ENCODE data around the gene TTC39B.
"Not testable (repeated sequence)": the region's sequence is repeated elsewhere in the genome, so short reads cannot be mapped to it uniquely, and the experiment has no call there.

The TTC39B gene

DNA sequence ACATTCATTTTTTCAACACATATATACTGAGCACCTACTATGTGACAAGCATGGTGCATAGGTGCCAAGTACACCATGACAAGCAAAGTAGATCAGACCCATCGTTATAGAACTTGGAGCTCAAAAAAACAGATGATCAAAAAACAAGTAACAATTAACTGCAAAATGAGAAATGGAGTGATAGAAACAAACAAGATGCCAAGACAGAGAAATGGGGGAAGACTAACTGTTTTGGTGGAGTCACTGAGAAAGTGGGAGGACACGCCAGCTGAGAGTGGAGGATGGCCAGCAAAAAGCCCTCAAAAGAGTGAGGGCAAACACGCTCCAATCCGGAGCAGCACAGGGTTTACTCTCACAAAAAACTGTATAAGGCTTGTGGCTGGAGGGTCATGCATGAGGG, 50.6 kb downstream of the TTC39B start:
- no peak for DNase-seq

DNA sequence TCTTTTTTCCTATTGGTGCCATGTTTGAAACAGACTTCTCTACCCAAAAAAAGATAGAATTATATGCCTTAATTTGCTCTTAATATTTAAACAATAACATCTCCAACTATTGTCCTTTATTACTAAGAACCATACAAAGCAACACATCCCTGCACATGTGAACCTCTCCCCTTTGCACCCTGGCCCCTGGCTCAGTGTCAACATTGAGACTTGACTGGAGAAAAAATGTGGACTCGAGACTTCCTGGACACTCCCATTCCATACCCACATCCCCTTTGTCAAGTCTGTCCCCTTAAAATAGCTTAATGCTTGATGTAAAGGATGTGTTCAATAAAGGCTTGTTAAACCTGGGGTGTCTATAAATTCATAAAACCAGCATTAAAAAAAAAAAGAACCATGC, 53.2 kb downstream of the TTC39B start:
- DNase-seq, result no peak

DNA sequence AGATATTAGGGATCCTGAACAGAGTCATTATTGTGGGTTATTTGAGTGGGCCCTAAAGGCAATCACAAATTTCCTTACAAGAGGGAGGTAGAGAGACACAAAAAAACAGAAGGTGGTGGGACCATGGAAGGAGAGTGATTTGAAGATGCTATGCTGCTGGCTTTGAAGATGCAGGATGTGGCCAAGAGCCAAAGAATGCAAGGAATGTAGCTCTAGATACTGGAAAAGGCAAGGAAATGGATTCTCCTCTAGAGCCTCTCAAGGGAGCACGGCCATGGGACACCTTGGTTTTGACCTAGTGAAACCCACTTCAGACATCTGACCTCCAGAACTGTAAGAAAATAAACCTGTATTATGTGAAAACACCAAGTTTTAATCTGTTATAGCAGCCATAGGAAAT, 53.8 kb downstream of the TTC39B start:
- DNase-seq, result no peak

DNA sequence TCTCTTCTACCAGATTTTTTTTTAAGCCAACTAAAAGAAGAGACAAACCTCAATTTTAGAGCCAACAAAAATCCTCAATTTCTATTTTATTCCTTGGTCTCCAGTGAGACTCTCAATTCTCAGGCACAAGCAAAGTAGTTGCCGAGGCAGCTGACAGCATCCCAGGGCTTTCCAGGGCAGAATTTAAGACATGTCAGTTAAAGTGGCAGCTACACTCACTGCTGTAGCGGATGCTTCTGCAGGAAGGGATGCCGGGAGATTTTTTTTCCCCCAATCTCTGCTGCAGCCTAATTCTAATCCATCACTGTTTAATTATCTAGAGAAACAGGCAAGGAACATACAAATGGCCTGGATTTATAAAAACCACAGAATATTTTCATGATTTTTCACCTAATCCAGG, 57.0 kb downstream of the TTC39B start:
- no peak for DNase-seq

DNA sequence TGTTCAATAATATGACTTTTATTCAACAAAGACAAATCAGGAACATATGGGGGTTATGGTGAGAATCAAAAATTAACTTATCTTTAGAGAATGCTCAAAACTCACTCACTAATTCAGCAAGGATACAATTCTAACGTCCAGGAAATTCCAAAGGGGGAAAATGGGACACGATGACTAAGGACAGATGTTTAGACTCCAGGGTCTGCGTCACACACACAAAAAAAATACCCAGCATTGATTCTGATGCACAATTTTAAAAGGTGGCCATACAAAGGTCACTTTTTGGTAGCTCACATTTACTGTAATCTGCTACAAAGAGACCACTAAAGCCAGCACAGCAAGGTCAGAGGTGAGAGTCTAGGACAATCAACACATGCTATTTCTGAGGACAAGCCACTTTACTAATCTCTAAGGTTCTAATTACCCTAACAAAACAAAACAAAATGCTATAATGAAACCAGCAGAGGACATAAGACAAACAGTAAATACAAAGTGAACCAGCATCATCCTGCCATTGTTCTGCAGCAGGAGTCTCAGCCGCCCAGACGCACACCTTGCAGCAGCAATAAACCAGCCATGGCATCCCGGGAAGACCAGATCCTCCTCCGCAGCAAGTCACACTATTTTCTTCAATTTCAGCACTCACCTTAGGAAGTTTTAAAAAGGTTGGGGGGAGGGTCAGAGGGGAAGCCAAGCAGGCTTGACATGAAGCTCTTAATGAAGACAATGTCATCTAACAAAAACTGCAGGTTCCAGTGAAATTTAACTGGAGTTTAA, 57.8 kb downstream of the TTC39B start:
- no peak for DNase-seq

DNA sequence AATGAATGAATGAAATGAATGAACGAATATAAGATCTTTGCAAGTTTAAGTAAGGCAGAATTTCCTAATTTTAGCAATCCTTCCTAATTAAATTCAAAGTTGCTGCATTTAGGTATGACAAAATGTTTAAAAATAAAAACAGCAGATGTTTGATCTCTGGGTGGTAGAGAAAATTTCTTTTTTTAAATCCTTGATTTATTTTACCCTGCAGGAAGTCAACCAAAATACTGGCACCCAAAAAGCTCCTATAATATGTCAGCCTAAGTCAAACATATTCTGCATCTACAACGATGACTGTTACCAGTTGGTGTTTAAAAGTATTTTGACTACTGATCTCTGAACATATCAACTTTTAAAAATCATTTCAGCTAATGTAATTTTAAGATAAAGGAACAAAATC, 58.4 kb downstream of the TTC39B start:
- DNase-seq, result no peak

DNA sequence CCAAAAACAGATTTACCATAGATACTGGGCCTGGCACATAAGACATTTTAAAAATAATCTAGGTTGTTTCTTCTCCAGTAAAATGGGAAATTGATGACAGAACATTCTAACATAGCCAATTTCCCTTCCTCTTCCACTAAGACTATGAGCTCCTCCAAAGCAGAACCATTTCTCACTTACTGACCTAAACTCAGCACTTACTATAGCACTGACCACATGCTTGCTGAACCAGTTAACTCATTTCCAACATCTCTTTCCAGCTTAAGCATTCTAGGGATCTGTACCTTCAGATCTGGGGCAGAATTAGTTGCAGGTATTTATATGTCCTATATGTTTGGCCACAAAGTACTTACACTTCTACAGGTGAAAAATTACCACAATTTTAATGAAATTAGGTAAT, 58.9 kb downstream of the TTC39B start:
- no peak for DNase-seq

DNA sequence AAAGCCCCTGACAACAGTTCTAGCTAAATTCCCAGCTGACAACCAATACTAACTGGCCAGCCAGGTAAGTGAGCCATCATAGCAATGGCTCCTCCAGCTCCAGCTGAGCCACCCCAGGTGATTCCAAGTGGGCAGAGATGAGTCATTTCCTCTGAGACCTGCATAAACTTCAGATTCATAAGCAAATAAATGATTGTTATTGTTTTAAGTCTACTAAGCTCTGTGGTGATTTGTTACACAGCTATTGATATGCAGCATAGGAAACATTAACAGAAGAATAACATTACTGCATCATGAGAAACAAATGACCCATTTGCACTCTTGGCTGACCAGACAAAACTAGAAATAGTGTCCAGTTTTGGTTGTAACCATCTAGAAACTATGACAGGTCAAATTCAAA, 60.3 kb downstream of the TTC39B start:
- DNase-seq, result no peak

DNA sequence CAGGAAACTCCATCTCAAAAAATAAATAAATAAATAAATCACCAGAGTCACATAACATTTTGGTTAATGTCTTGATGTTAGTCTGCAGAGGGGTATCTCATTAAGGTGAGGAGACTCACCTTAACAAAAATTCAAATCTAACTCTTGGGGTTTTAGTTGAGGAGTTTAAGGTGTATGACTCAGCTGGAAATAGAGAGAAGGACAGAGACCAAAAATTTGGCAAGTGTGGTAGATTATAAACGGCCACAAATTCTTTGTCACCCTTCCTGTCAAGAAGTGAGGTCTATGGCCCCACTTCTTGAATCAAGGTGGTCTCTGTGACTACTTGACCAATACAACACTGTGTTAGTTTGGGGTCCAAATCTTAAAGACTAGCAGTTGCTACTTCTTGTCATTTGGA, 60.8 kb downstream of the TTC39B start:
- DNase-seq, result no peak

DNA sequence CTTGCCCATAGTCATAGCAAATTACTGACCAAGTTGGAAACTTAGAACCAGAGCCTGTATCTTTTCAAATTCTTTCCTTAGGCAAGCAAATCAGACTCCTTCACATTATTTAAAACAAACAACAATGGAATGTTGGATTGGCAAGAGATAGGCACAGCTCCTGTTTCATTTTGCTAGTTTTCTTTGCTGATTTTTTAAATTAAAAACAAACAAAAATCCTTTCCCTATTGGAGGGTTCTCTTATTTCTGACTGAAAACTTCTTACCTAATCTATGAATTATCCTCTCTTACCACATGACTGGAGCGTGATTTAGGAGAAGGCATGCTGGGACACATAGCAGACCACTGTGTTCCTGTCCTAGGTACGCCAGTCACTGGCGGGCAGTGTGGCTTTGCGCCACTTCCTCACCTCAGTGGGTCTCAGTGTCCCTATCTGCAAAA, 63.0 kb downstream of the TTC39B start:
- DNase-seq, result no peak

DNA sequence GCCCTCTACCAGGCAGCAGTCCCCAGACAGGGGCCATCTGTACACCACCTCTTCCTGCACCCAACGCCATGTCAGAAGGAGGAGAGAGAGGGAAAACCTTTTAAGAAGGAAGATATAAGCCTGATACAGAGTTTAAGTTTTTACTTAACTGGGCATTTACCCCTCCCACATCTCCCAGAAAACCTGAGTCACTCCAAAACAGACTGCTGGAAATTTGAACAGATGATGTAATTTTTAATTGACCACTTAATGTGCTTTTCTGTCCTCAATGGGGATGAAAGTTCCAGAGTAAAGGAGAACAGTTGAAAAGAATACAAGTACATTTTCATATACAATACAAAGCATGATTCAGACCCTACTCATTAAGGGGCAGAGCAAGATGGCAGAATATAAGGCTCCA, 63.9 kb downstream of the TTC39B start:
- DNase-seq, result no peak

DNA sequence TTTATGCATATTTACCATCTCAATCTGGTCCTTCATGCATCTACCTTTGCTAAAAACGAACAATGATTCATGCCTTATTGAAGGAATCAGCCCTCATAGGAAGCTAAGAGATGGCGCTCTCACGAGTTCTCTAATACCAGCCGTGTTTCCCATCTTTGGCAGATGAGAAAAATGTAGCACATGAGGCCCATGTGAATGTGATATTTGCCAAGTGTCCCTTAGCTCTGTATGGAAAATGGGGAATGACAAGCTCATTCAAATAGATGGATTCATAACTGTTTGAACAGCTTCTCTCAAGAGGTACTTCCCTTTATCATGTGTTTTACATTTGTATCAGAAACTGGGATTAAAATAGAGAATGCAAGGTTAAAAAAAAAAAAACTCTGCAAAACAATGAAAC, 66.1 kb downstream of the TTC39B start:
- no peak for DNase-seq

DNA sequence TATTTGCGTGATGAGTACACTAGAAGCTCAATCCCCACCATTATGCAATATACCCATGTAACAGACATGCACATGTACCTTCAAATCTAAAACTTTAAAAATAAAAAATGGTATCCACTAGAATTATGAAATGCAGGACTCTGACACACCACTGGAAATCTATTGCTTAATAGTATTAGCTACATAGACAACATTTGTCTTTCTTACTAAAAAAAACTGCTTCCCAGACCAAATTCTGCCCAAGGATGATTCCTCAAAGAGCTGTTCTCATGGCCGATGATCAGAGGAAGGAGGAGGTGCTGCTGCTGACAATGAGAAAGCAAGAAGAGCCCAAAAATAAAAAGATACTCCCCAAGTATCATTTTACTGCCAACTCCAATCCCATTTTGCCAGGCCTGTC, 67.2 kb downstream of the TTC39B start:
- no peak for DNase-seq

DNA sequence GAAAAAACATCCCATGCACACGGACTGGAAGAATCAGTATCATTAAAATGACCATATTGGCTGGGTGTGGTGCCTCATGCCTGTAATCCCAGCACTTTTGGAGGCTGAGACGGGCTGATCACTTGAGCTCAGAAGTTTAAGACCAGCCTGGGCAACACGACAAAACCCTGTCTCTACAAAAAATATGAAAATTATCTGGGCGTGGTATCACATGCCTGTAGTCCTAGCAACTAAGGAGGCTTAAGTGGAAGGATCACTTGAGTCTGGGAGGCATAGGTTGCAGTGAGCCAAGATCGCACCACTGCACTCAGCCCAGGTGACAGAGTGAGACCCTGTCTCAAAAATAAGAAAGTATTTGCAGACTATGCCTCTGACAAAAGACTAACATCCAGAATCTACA, 68.4 kb downstream of the TTC39B start:
- DNase-seq, result no peak

DNA sequence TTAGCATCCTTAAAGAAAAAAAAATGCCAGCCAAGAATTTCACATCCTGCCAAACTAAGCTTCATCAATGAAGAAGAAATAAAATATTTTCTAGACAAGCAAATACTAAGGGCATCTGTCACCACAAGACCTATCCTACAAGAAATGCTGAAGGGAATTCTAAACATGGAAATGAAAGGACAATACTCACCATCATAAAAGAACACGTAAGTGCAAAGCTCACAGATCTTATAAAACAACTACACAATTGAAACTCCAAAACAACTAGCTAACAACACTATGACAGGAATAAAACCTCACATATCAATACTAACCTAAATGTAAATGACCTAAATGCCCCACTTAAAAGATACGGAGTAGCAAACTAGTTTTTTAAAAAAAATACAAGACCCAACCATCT, 71.4 kb downstream of the TTC39B start:
- DNase-seq, result no peak

DNA sequence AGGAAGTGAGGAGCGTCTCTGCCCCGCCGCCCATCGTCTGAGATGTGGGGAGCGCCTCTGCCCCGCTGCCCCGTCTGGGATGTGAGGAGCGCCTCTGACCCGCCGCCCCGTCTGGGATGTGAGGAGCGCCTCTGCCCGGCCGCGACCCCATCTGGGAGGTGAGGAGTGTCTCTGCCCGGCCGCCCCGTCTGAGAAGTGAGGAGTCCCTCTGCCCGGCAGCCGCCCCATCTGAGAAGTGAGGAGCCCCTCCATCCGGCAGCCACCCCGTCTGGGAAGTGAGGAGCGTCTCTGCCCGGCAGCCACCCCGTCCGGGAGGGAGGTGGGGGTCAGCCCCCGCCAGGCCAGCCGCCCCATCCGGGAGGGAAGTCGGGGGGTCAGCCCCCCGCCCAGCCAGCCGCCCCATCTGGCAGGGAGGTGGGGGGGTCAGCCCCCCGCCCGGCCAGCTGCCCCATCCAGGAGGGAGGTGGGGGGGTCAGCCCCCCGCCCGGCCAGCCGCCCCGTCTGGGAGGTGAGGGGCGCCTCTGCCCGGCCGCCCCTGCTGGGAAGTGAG, 73.0 kb downstream of the TTC39B start:
- DNase-seq, result not testable (repeated sequence)

DNA sequence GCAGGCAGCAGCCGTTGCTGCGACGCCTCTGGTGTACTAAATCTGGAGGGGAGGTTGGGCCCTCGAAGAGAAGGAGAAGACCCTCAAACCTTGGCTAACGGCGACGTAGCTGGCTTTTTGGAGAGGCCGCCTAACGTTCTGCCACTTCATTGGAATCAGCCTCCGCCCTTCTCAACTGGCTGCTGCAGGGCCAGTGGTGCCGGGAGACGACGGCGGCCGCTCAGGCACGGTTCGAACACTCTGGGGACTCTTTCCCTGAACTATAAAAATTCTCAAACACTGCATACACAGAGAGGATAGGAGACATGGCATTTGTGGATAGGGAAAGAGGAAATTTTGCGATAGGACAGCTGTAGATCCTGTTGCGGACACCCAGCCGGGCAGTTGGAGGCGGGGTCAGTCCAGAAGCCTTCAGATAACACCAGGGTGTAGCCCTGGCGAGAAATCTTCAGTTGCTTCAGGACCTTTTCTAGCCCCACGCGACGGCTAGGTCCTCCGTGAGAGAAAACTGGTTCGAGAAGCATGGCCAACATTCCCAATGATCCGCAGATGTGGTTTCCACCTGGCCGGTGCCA, 74.2 kb downstream of the TTC39B start:
- not testable (repeated sequence) for DNase-seq

DNA sequence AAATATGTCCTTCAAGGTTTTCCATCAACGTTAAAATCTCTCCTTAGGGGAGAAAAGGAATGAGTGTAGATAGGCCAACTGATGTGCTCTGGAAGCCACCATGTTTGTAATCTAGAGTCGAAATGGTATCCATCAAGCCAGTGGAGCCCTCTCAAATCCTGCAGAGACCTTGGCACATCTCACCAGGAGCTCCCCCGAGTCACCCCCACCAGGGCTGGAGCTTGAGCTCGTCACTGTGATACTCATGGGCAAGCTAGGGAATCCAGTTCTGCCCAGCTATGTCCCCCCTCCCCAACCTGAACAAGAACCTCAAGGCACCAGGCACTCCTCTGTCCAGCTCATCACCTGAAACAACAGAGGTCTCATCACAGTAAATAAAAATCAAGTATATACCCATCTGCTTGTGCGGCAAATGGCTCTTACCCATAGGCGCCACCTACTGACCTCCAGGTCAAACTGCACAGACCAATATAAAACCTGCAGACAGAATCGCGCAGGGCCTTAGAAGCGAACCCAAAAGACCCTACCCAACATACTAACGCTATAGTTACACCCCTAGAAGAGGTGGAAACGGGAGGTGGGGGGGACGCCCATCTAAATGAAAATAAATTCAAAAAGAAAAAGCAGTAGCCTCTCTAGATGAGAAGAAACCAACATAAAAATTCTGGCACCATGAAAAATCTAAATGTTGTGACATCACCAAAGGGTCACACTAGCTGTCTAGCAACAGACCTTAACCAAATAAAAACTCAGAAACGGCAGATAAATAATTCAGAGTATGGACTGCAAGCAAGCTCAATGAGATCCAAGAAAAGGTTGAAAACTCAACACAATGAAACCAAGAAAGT, 75.0 kb downstream of the TTC39B start:
- DNase-seq, result peak; percentile 31 to 34

DNA sequence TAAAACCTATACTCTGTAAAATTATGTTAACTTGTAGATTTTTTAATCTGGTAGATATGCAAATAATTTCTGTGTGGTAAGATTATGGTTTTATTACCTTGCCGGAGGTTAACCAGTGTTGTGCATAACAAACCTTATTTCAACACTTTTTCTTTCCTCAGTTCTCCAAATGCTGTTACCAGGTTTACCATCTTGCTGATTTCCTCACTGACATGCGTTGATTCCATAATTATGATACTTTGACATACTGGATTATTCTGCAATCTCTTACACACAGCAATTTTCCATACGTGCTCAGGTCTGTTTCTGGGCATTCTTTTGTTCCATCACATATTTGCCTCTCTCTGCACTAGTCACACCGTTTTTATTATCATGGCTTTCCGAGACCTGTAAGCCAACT, 77.6 kb downstream of the TTC39B start:
- DNase-seq, result no peak

DNA sequence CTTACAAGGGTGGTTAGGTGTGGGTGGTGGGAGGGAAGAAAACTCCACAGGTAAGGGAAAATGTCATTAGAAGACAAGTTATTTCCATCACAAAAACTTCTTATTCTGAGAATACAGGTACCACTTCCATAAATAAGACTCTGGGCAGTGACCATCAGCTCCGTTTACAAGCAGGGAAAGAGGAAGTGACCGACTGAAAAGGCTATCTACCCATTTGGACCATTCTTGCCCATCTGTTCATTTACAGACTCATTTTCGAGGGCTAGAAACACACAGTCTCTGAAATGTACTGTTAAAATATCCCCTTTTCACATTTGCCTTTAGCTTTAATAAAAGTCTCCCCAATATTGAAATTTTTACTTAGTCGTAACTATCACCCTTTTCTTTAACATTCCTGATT, 79.5 kb downstream of the TTC39B start:
- DNase-seq, result no peak

DNA sequence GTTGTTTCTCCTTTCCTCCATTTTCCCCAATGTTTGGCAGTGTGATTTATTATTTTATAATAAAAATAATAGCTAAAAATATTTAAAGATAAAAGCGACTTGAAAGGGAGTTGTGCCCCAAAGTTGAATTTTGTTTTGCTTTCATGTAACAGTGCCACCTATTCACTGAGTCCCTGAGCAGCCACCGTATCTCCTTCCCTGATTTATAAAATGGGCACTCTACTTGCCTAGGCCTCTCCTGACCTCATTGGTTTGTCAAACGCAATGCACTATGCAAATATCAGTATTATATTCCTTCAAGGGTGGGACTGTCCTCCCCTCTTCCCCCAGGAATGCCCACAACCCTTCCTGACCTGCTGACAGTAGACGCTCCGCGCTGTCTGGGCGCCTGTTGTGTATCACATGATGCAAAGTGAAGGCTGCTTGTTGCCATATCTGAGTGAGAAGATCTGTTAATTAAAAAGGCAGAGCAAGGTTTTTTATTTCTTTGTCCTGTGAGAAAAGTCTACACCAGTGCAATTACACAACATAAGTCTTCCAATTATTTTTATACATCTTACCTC, 81.4 kb downstream of the TTC39B start:
- no peak for DNase-seq

DNA sequence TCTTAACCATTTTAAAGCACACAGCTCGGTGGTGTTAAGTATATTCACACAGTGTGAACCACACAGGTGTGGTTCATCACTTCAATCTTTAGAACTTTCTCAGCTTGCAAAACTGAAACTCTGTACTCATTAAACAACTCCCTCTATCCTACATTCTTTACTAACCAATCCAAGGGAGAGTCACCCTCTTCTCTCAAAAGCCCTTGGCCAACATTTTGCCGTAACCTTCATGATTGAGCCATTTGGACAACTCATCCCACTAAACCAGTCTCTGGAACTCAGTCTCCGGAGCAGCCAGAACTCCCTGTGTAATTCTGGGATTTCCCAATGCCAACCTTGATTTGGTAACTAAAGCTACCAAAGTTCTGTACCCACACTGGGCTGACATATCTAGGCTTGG, 84.7 kb downstream of the TTC39B start:
- DNase-seq, result no peak

DNA sequence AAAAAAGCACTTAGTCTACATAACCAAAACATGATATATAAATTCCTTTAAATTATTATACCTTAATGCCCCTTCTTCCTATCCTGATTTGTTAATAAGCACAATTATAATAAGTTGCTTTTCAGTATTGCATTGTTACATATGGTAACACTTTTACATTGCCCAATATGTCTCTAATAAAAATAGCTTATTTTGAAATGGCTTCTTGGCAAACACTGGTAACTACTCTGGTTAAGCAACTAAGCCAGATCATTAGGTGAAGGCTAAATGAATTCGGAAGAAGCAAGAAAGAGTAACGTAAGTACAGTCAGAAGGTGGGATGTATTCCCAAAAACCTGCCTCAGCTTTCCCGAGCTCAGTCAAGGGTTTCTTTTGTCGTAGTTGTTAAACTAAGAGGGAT, 85.3 kb downstream of the TTC39B start:
- no peak for DNase-seq
